Measurements from ENCODE around the gene OXLD1. TPM values are rescaled to one million over a fixed set of nuclear protein-coding genes. Genes with fewer than 3 reads are reported as not detected.

OXLD1 gene
- total and polyA plus RNA-seq, 10 of the 15 experiments (the other 5 are each of a cell fraction or from before 2014, with no cell fraction given): 4.6 to 89.5 (median 39.8) TPM

GRCh38 chr17:81630274-81630673, 36.1 kb downstream of the OXLD1 start:
- H3K27me3 ChIP-seq (replicated peaks in 1 of 2; ENCODE audit: control insufficient read depth in 2 of 2, insufficient read depth in 2 of 2, low read length in 1 of 2): no peaks in the 10 kb centered on the region
- RAD21 ChIA-PET (ENCODE audit: unreplicated experiment): no interaction called here
- no peak for TF ChIP-seq SMC3 (IDR thresholded peaks at IDR 0.05; ENCODE audit: borderline replicate concordance, low read length)
- no peak for TF ChIP-seq STAT3 (IDR thresholded peaks at IDR 0.05; ENCODE audit: low read depth, low read length)
- TF ChIP-seq, protein P1, sequence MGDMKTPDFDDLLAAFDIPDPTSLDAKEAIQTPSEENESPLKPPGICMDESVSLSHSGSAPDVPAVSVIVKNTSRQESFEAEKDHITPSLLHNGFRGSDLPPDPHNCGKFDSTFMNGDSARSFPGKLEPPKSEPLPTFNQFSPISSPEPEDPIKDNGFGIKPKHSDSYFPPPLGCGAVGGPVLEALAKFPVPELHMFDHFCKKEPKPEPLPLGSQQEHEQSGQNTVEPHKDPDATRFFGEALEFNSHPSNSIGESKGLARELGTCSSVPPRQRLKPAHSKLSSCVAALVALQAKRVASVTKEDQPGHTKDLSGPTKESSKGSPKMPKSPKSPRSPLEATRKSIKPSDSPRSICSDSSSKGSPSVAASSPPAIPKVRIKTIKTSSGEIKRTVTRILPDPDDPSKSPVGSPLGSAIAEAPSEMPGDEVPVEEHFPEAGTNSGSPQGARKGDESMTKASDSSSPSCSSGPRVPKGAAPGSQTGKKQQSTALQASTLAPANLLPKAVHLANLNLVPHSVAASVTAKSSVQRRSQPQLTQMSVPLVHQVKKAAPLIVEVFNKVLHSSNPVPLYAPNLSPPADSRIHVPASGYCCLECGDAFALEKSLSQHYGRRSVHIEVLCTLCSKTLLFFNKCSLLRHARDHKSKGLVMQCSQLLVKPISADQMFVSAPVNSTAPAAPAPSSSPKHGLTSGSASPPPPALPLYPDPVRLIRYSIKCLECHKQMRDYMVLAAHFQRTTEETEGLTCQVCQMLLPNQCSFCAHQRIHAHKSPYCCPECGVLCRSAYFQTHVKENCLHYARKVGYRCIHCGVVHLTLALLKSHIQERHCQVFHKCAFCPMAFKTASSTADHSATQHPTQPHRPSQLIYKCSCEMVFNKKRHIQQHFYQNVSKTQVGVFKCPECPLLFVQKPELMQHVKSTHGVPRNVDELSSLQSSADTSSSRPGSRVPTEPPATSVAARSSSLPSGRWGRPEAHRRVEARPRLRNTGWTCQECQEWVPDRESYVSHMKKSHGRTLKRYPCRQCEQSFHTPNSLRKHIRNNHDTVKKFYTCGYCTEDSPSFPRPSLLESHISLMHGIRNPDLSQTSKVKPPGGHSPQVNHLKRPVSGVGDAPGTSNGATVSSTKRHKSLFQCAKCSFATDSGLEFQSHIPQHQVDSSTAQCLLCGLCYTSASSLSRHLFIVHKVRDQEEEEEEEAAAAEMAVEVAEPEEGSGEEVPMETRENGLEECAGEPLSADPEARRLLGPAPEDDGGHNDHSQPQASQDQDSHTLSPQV (IDR thresholded peaks at IDR 0.05): no peak
- TF ChIP-seq RFX5 (IDR thresholded peaks at IDR 0.05; ENCODE audit: low read depth, low read length): no peak
- CTCF ChIA-PET: interaction anchor here (0.6 kb wide), 1 partner anchor 335 kb away, joined by 3 read pairs; the partner anchor contains the start of gene SLC38A10
- H4K20me1 ChIP-seq (ENCODE audit: control insufficient read depth, insufficient read depth): no peaks in the 10 kb centered on the region
- no peaks in the 10 kb centered on the region; the same call in 2 of the 3 replicates for H3K9me3 ChIP-seq (replicated peaks; ENCODE audit: control insufficient read depth, insufficient read depth, low read length)
- in situ Hi-C loops (cut with MboI): no loop called here
- POLR2A ChIA-PET: interaction anchor here (0.5 to 0.7 kb wide), 2 partner anchors 8 to 475 kb away, joined by 4 to 7 read pairs; no protein-coding TSS in a partner anchor
- no TSS peak for BruUV-seq (replicated peaks)
- SMC1A ChIA-PET (ENCODE audit: uncharacterized antibody, unreplicated experiment): no interaction called here
- H3K79me2 ChIP-seq (ENCODE audit: control insufficient read depth, insufficient read depth, low read length): peaks cover 20% of the 10 kb centered on the region
- no peak overlapping the region for H3K9ac ChIP-seq (ENCODE audit: control insufficient read depth, insufficient read depth, low read length)
- FAIRE-seq (no peak), DNase-seq (ENCODE audit: low read depth, low spot score) (no peak), ATAC-seq (no peak)
- H3K36me3 ChIP-seq (ENCODE audit: control insufficient read depth in 2 of 2, insufficient read depth in 2 of 2, low read length in 1 of 2): peaks cover 2 to 16% of the 10 kb centered on the region in 2 experiments; a peak in 2 of 4 replicates
- no peak overlapping the region for H3K4me2 ChIP-seq (ENCODE audit: control insufficient read depth, insufficient read depth)
- intact Hi-C loops (cut with micrococcal nuclease; ENCODE audit: unreplicated experiment): no loop called here
- H2AFZ ChIP-seq (ENCODE audit: control insufficient read depth, low read depth, low read length): no peak overlapping the region
- peaks cover under 1% of the 10 kb centered on the region for H3K4me1 ChIP-seq (ENCODE audit: control insufficient read depth, insufficient read depth, low read length)
- no peak overlapping the region for H3K4me3 ChIP-seq
- H3K27ac ChIP-seq (ENCODE audit: control insufficient read depth, insufficient read depth): no peak overlapping the region
- 79% methylated on average over 8 of the region's 8 CpGs for WGBS (ENCODE audit: insufficient coverage, insufficient replicate concordance, low lambda C conversion rate, missing lambda C conversion rate)

All from GM12878 (cell line).